CD4-positive, alpha-beta memory T cell (primary cell): ENCODE data around the gene ZNF765. TPM values are rescaled to one million over a fixed set of nuclear protein-coding genes. Genes with fewer than 3 reads are reported as not detected.
"Not testable (repeated sequence)": the region's sequence is repeated elsewhere in the genome, so short reads cannot be mapped to it uniquely, and the experiment has no call there.

Experiments
- CTCF ChIA-PET: fragments of 350-600 bp; sonication (Branson Sonifier 250); formaldehyde crosslinking; loops from one replicate; lab custom pipeline; 2021; ENCODE audit warnings: inconsistent platforms; ENCODE audit not compliant: partially characterized antibody; lab: Charles Lee
- POLR2A ChIA-PET: fragments of 350-600 bp; sonication (Branson Sonifier 250); formaldehyde crosslinking; loops from one replicate; lab custom pipeline; 2021; ENCODE audit not compliant: partially characterized antibody; lab: Charles Lee
- DNase-seq, 5 donors: peaks; one replicate each; pipeline versions ENCODE4 v3.0.0 to v3.0.0-alpha.2; 2020 to 2022; ENCODE audit warnings: mixed read lengths in 1 of 5
- H3K27ac ChIP-seq: one replicate; pipeline ENCODE4 v1.7.0; 2013; ENCODE audit warnings: low read depth, low read length
- H3K27me3 ChIP-seq: 2 replicates; pipeline ENCODE4 v1.7.0; 2013; ENCODE audit warnings: mild to moderate bottlenecking, low read length, moderate library complexity; ENCODE audit not compliant: insufficient read depth
- H3K36me3 ChIP-seq: 2 replicates; pipeline ENCODE4 v1.7.0; 2013; ENCODE audit warnings: mild to moderate bottlenecking, low read length, moderate library complexity; ENCODE audit not compliant: insufficient read depth
- H3K4me1 ChIP-seq: 2 replicates; pipeline ENCODE4 v1.7.0; 2013; ENCODE audit warnings: mild to moderate bottlenecking, low read length, moderate library complexity; ENCODE audit not compliant: insufficient read depth
- H3K4me3 ChIP-seq, 2 donors: one replicate each; pipeline ENCODE4 v1.7.0; 2013; ENCODE audit warnings: low read length in 2 of 2, mild to moderate bottlenecking in 1 of 2
- H3K9me3 ChIP-seq, 2 donors: one replicate each; pipeline ENCODE4 v1.7.0; 2013; ENCODE audit warnings: low read length in 2 of 2, control low read depth in 1 of 2; ENCODE audit not compliant: control insufficient read depth in 1 of 2
- H3K27ac Mint-ChIP-seq, 7 donors: one replicate each; pipeline ENCODE4 v1.8.0; 2020 to 2021; ENCODE audit warnings: mixed read lengths in 7 of 7, mild to moderate bottlenecking in 6 of 7, inconsistent platforms in 3 of 7, moderate library complexity in 3 of 7
- H3K27me3 Mint-ChIP-seq, 2 donors: one replicate each; pipeline ENCODE4 v1.8.0; 2020 to 2021; ENCODE audit warnings: mixed read lengths in 2 of 2
- H3K36me3 Mint-ChIP-seq, 2 donors: one replicate each; pipeline ENCODE4 v1.8.0; 2020 to 2021; ENCODE audit warnings: mixed read lengths in 2 of 2, inconsistent platforms in 1 of 2, mild to moderate bottlenecking in 1 of 2
- H3K4me1 Mint-ChIP-seq, 4 donors: one replicate each; pipeline ENCODE4 v1.8.0; 2020 to 2021; ENCODE audit warnings: mixed read lengths in 4 of 4, mild to moderate bottlenecking in 1 of 4
- H3K4me3 Mint-ChIP-seq, 8 donors: one replicate each; pipeline ENCODE4 v1.8.0; 2020 to 2021; ENCODE audit warnings: mixed read lengths in 8 of 8, mild to moderate bottlenecking in 7 of 8, moderate library complexity in 6 of 8, inconsistent platforms in 3 of 8
- H3K9me3 Mint-ChIP-seq, 8 donors: one replicate each; pipeline ENCODE4 v1.8.0; 2020 to 2021; ENCODE audit warnings: mixed read lengths in 8 of 8, mild to moderate bottlenecking in 5 of 8, inconsistent platforms in 3 of 8, moderate library complexity in 1 of 8
- intact Hi-C: fragments of 100-400 bp; cut with micrococcal nuclease; formaldehyde crosslinking; loops from one replicate; pipeline ENCODE4 v1.15.1; 2023
- polyA plus RNA-seq, 2 donors: library from polyadenylated mRNA; unstranded; fragments of 300-500 nt; fragmentation: Illumina TruSeq; gene quantifications; one replicate each; pipeline ENCODE4 v1.2.3, GENCODE V29; 2021
- total RNA-seq, 2 experiments: library from RNA; stranded (reverse); gene quantifications; one replicate each; pipeline ENCODE4 v1.2.3, GENCODE V29; 2021

The ZNF765 gene
- 10 to 100 TPM; 20.9 to 21.6 TPM for total RNA-seq
- 1 to 10 TPM; 7.2 to 9.9 TPM for polyA plus RNA-seq

DNA sequence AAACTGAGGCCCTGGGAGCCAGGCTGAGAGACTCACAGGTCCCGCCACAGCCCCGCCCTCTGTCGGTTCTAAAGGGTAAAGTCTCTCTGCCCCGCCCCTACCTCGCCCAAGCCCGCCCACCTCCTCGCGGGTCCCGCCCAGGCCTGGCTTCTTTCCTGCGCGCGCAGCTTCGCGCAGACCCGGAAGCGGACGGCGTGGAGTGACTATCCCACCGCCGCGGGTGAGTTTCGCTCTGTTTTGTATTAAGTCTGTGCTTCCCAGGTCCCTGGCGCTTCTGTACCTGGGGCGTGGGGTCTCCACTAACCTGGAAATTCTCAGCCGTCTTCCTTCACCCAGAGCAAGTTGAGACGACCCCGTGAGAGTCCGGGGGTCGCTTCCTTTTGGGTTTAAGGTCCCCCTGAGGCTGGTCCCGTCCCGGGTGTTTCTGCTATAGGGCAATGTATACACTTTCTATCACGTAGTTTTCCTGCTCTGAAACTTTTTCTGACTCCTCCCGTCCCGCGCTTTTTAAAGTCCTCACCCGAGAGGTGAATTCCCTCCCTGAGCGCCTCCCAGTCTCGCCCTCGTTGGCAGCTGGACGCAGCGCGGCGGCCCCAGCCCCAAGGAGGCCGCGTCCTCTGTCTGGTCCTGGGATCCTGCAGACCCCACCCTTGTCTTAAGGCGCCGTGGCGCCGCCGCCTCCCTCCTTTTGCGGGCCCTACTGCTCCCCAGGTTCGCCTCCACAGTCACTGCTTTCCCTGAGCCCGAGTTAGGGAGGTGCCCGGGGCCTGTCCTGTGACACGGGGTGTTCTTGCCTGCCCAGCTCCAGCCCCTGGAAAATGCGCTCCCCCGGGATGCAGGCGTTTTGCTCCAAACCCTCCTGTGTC is at the start of gene ZNF765:
ZNF765 (plus strand) TSS at position 176 of the 866 bp plus-strand sequence. CDS start 2,867 bp downstream, outside the sequence.
- Histone ChIP-seq H3K27me3 (no peaks in the 10 kb centered on the region), H3K9me3 (no peaks in the 10 kb centered on the region), H3K4me3 (peak within 1 kb of the TSS; percentile 69 to 70), H3K27ac (peak within 1 kb of the TSS; percentile 75), H3K4me1 (peaks cover 20% of the 10 kb centered on the region), H3K36me3 (peaks cover 12% of the 10 kb centered on the region)
- Mint-ChIP-seq H3K27ac (peak within 1 kb of the TSS; percentile 91 to 98 (median 96)), H3K36me3 (peaks cover 18 to 31% of the 10 kb centered on the region in 2 donors), H3K27me3 (no peaks in the 10 kb centered on the region), H3K9me3 (peaks cover 0 to 26% (median 13%) of the 10 kb centered on the region in 8 donors), H3K4me3 (peak within 1 kb of the TSS; percentile 92 to 99 (median 98)), H3K4me1 (peaks cover 18 to 41% (median 29%) of the 10 kb centered on the region in 4 donors)
- CTCF ChIA-PET, result interaction anchor here (0.6 kb wide), 1 partner anchor 402 kb away, joined by 3 read pairs; no protein-coding TSS in a partner anchor
- intact Hi-C loops, result loop anchor here (1.0 to 10.0 kb wide), 5 partner anchors 30 to 200 kb away; partner anchors contain the start of genes ZNF525, ZNF665, ZNF761 and ZNF813
- peak; percentile 93 to 98 (median 95) for DNase-seq
- POLR2A ChIA-PET, result interaction anchor here (0.6 to 1.9 kb wide), 5 partner anchors 62 to 1026 kb away, joined by 3 to 9 read pairs (median 3); partner anchors contain the start of genes PRPF31, TFPT, ZNF347 and ZNF845

DNA sequence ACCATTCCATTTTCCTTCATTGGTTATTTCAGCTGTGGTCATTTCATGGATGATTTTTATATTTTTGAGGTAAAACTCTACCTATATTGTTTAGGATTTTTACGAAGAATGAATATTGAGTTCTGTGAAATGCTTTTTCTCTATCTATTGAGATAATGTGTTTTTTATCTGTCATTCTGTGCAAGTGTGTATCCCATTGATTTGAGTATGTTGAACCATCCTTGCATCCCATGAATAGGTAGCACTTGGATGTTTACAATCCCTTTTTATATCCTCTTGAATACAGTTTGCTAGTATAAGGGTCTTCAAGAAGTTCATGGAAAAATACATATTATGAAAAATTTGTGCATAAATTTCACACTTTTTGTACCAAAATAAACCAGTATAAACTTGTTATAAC is 39.2 kb upstream of the ZNF765 start:
- no peak overlapping the region for H3K27ac ChIP-seq
- intact Hi-C loops, result no loop called here
- Mint-ChIP-seq H3K4me3 (no peak overlapping the region), H3K9me3 (peaks cover 0 to 86% (median 79%) of the 10 kb centered on the region in 8 donors), H3K4me1 (no peaks in the 10 kb centered on the region), H3K27me3 (no peaks in the 10 kb centered on the region), H3K27ac (no peak overlapping the region), H3K36me3 (peaks cover 30 to 43% of the 10 kb centered on the region in 2 donors)
- H3K36me3 ChIP-seq, result peaks cover 7% of the 10 kb centered on the region
- peaks cover 13 to 65% of the 10 kb centered on the region in 2 donors for H3K9me3 ChIP-seq
- CTCF ChIA-PET, result no interaction called here
- POLR2A ChIA-PET, result no interaction called here
- no peak for DNase-seq
- H3K4me3 ChIP-seq, result no peak overlapping the region
- H3K27me3 ChIP-seq, result no peaks in the 10 kb centered on the region
- H3K4me1 ChIP-seq, result no peaks in the 10 kb centered on the region

DNA sequence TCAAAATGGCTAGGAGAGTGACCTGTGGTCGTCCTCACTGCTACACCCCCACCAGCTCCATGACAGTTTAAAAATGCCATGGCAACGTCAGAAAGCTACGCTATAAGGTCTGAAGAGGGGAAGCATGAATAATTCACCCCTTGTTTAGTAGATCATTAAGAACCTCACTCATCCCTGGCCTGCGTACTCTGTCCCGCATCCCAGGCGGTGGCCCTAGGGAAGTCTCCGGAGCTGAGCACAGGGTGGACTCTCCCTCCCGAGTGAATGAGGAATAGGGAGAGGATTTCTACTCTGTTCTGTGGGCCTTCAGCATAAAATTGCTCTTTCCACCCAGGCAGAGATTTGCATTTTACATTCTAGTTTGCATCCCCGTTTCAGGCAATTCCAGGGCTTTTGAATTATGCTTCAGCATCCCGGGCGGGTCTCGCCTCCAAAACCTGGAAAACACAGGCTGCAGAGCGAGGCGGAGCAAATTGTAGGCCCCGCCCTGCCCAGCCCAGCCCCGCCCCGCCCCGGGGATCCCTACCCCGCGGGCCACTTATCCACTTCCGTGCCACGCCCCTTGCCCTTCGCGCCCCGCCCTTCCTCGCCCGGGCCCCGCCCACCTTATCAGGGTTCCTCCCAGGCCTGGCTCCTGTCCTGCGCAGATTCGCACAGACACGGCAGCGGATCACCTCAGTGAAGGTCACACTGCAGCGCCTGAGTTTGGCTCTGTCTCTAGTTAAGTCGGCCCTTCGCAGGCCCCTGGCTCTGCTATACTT is 36.9 kb upstream of the ZNF765 start:
- Mint-ChIP-seq H3K4me3 (no peak overlapping the region), H3K9me3 (peaks cover 0 to 67% (median 60%) of the 10 kb centered on the region in 8 donors), H3K36me3 (peaks cover 8 to 21% of the 10 kb centered on the region in 2 donors), H3K4me1 (no peaks in the 10 kb centered on the region), H3K27ac (no peak overlapping the region), H3K27me3 (no peaks in the 10 kb centered on the region)
- peaks cover 8 to 43% of the 10 kb centered on the region in 2 donors for H3K9me3 ChIP-seq
- H3K27me3 ChIP-seq, result no peaks in the 10 kb centered on the region
- H3K27ac ChIP-seq, result no peak overlapping the region
- POLR2A ChIA-PET, result no interaction called here
- intact Hi-C loops, result no loop called here
- H3K4me3 ChIP-seq, result no peak overlapping the region
- no peak for DNase-seq
- CTCF ChIA-PET, result interaction anchor here (1.3 kb wide), 1 partner anchor 162 kb away, joined by 3 read pairs; no protein-coding TSS in a partner anchor
- no peaks in the 10 kb centered on the region for H3K4me1 ChIP-seq
- no peaks in the 10 kb centered on the region for H3K36me3 ChIP-seq

DNA sequence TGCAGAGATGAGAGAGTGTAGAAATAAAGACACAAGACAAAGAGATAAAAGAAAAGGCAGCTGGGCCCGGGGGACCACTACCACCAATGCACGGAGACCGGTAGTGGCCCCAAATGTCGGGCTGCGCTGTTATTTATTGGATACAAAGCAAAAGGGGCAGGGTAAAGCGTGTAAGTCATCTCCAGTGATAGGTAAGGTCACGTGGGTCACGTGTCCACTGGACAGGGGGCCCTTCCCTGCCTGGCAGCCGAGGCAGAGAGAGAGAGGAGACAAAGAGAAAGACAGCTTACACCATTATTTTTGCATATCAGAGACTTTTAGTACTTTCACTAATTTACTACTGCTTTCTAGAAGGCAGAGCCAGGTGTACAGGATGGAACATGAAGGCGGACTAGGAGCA is 34.9 kb upstream of the ZNF765 start:
- POLR2A ChIA-PET, DNase-seq, H3K36me3 Mint-ChIP-seq, H3K27me3 Mint-ChIP-seq, H3K4me1 Mint-ChIP-seq, intact Hi-C loops, H3K4me3 Mint-ChIP-seq, H3K27ac Mint-ChIP-seq, H3K36me3 ChIP-seq, H3K4me3 ChIP-seq, H3K4me1 ChIP-seq, H3K27ac ChIP-seq, H3K27me3 ChIP-seq: not testable (repeated sequence)
- CTCF ChIA-PET, result interaction anchor here (1.7 kb wide), 1 partner anchor 165 kb away, joined by 4 read pairs; no protein-coding TSS in a partner anchor
- H3K9me3 ChIP-seq, result peaks cover 0 to 22% of the 10 kb centered on the region in 2 donors
- peaks cover 0 to 50% (median 41%) of the 10 kb centered on the region in 8 donors for H3K9me3 Mint-ChIP-seq

DNA sequence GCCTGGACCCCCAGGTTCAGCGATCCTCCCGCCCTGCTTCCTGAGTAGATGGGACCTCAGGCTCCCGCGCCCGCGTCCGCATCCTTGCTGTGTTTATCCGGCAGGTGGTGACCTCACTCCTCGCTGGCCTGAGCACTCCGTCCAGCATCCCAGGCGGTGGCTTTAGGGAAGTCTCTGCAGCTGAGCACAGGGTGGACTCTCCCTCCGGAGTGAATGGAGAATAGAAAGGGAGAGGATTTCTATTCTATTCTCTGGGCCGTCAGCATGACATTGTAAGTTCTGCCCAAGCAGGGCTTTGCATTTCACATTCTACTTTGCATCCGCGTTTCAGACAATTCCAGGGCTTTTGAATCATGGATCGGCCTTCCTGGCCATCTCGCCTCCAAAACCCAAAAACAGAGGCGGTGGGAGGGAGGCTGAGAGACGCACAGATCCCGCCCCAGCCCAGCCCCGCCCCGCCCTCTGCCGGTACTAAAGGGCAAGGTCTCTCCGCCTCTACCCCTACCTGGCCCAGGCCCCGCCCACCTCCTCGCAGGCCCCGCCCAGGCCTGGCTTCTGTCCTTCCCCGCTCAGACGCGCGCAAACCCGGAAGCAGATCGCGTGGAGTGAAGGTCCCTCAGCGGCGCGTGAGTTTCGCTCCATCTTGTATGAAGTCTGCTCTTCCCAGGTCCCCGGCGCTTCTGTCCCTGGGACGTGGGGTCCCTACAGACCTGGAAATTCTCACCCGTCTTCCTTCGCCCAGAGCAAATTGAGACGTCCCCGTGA is 29.6 kb upstream of the ZNF765 start, which contains the start of gene ZNF525:
ZNF525 (plus strand) TSS at position 572 of the 765 bp plus-strand sequence. CDS start 6,577 bp downstream, outside the sequence.
- H3K36me3 Mint-ChIP-seq, result peaks cover 12 to 17% of the 10 kb centered on the region in 2 donors
- H3K27ac Mint-ChIP-seq, result peak within 1 kb of the TSS; percentile 90 to 98 (median 97)
- peak within 1 kb of the TSS; percentile 95 to 99 (median 96) for H3K4me3 Mint-ChIP-seq
- Histone ChIP-seq H3K4me3 (peak within 1 kb of the TSS; percentile 57 to 87), H3K27ac (peak within 1 kb of the TSS; percentile 70), H3K9me3 (no peaks in the 10 kb centered on the region), H3K27me3 (no peaks in the 10 kb centered on the region), H3K4me1 (peaks cover 6% of the 10 kb centered on the region), H3K36me3 (no peaks in the 10 kb centered on the region)
- CTCF ChIA-PET, result no interaction called here
- intact Hi-C loops, result loop anchor here (1.0 to 2.0 kb wide), 6 partner anchors 30 to 402 kb away; partner anchors contain the start of genes ZNF761, ZNF765, ZNF813 and ZNF845
- H3K9me3 Mint-ChIP-seq, result peaks cover 0 to 27% (median 8%) of the 10 kb centered on the region in 8 donors
- peaks cover 15 to 38% (median 21%) of the 10 kb centered on the region in 4 donors for H3K4me1 Mint-ChIP-seq
- H3K27me3 Mint-ChIP-seq, result no peaks in the 10 kb centered on the region
- POLR2A ChIA-PET, result interaction anchor here (1.1 to 1.4 kb wide), 2 partner anchors 170 to 173 kb away, joined by 3 read pairs; no protein-coding TSS in a partner anchor
- DNase-seq, result peak; percentile 93 to 97 (median 96)

DNA sequence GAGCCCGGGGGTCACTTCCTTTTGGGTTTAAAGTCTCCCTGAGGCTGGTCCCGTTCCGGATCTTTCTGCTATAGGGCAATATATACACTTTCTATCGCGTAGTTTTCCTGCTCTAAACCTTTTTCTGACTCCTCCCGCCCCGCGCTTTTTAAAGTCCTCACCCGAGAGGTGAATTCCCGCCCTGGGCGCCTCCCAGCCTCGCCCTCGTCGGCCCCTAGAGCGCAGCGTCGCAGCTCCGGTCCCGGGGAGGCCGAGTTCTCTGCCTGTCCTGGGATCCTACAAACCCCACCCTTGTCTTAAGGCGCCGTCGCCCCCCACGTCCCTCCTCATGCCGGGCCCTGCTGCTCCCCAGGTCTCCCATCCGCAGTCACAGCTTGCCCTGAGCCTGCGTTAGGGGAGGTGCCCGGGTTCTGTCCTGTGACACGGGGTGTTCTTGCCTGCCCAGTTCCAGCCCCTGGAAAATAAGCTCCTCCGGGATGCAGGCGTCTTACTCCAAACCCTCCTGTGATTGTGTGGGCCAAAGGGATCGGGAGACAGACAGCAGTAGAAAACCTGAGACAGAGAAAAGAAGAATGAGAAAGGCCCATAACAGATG is 29.0 kb upstream of the ZNF765 start:
- Mint-ChIP-seq H3K9me3 (peaks cover 0 to 30% (median 10%) of the 10 kb centered on the region in 8 donors), H3K36me3 (peaks cover 18 to 20% of the 10 kb centered on the region in 2 donors), H3K4me1 (peaks cover 17 to 42% (median 22%) of the 10 kb centered on the region in 4 donors), H3K27me3 (no peaks in the 10 kb centered on the region), H3K4me3 (peak overlapping the region; percentile 95 to 99 (median 96)), H3K27ac (peak overlapping the region; percentile 90 to 98 (median 97))
- no peaks in the 10 kb centered on the region for H3K9me3 ChIP-seq
- H3K4me3 ChIP-seq, result peak overlapping the region; percentile 57 to 87
- POLR2A ChIA-PET, result interaction anchor here (0.6 to 1.4 kb wide), 2 partner anchors 174 to 1169 kb away, joined by 3 read pairs; no protein-coding TSS in a partner anchor
- peaks cover 6% of the 10 kb centered on the region for H3K4me1 ChIP-seq
- no peaks in the 10 kb centered on the region for H3K27me3 ChIP-seq
- DNase-seq, result peak in 1 of 5 donors; percentile 72
- CTCF ChIA-PET, result interaction anchor here (0.6 kb wide), 2 partner anchors 371 to 381 kb away, joined by 3 read pairs; no protein-coding TSS in a partner anchor
- no peaks in the 10 kb centered on the region for H3K36me3 ChIP-seq
- peak overlapping the region; percentile 70 for H3K27ac ChIP-seq
- intact Hi-C loops, result loop anchor here (1.0 to 2.0 kb wide), 6 partner anchors 29 to 403 kb away; partner anchors contain the start of genes ZNF761, ZNF765, ZNF813 and ZNF845
